ENCODE results near the gene RUFY1. TPM values are rescaled to one million over a fixed set of nuclear protein-coding genes. Genes with fewer than 3 reads are reported as not detected.
A peak's percentile ranks its signal among the peaks of the same experiment; 100 is the strongest.
"Not testable (repeated sequence)": the region's sequence is repeated elsewhere in the genome, so short reads cannot be mapped to it uniquely, and the experiment has no call there.

RUFY1 gene
- total and polyA plus RNA-seq, 10 of the 15 experiments (the other 5 are each of a cell fraction or from before 2014, with no cell fraction given), result 5.7 to 36.3 (median 24.5) TPM

- no peak for TF ChIP-seq REST (IDR thresholded peaks at IDR 0.05; ENCODE audit: low read depth, low read length)
- no peak for TF ChIP-seq HDGF (IDR thresholded peaks at IDR 0.05)
- TF ChIP-seq BHLHE40 (IDR thresholded peaks at IDR 0.05; ENCODE audit: borderline replicate concordance in 1 of 2, low read depth in 2 of 2, low read length in 1 of 2), result peak; percentile 30 to 81; a peak in 3 of 4 replicates
- peak; percentile 77 for TF ChIP-seq DPF2 (IDR thresholded peaks at IDR 0.05)
- TF ChIP-seq YBX1 (IDR thresholded peaks at IDR 0.05), result no peak
- TF ChIP-seq WRNIP1 (IDR thresholded peaks at IDR 0.05; ENCODE audit: borderline replicate concordance, low read depth, low read length), result no peak
- TF ChIP-seq NRF1 (conservative IDR thresholded peaks at IDR 0.05; ENCODE audit: low read depth, low read length), result no peak
- no peak for TF ChIP-seq ZNF384 (IDR thresholded peaks at IDR 0.05; ENCODE audit: borderline replicate concordance, low read depth, low read length)
Measured at GRCh38 chr5:179550511-179551342, at the start of gene RUFY1 (continued).

GRCh38 chr5:179501997-179502396, 48.4 kb upstream of the RUFY1 start:
- not testable (repeated sequence) for FAIRE-seq

GRCh38 chr5:179502420-179502819, 47.9 kb upstream of the RUFY1 start:
- in situ Hi-C loops (cut with MboI); BruUV-seq (replicated peaks); H3K4me3 ChIP-seq; H3K27ac ChIP-seq (ENCODE audit: control insufficient read depth, insufficient read depth); H3K4me2 ChIP-seq (ENCODE audit: control insufficient read depth, insufficient read depth); H3K4me1 ChIP-seq (ENCODE audit: control insufficient read depth, insufficient read depth, low read length); intact Hi-C loops (cut with micrococcal nuclease; ENCODE audit: unreplicated experiment); H3K9ac ChIP-seq (ENCODE audit: control insufficient read depth, insufficient read depth, low read length); H3K79me2 ChIP-seq (ENCODE audit: control insufficient read depth, insufficient read depth, low read length); ATAC-seq; H2AFZ ChIP-seq (ENCODE audit: control insufficient read depth, low read depth, low read length); DNase-seq (ENCODE audit: low read depth, low spot score); H3K9me3 ChIP-seq (replicated peaks; ENCODE audit: control insufficient read depth, insufficient read depth, low read length); H4K20me1 ChIP-seq (ENCODE audit: control insufficient read depth, insufficient read depth); RAD21 ChIA-PET (ENCODE audit: unreplicated experiment); CTCF ChIA-PET; SMC1A ChIA-PET (ENCODE audit: uncharacterized antibody, unreplicated experiment); POLR2A ChIA-PET; H3K27me3 ChIP-seq (replicated peaks in 1 of 2; ENCODE audit: control insufficient read depth in 2 of 2, insufficient read depth in 2 of 2, low read length in 1 of 2); H3K36me3 ChIP-seq (ENCODE audit: control insufficient read depth in 2 of 2, insufficient read depth in 2 of 2, low read length in 1 of 2): not testable (repeated sequence)
- FAIRE-seq, result peak; percentile 56
- 60% methylated on average over 7 of the region's 8 CpGs for WGBS (ENCODE audit: insufficient coverage, insufficient replicate concordance, low lambda C conversion rate, missing lambda C conversion rate)

More at GRCh38 chr5:179501997-179502396, 48.4 kb upstream of the RUFY1 start:
- no CpG with 5 or more reads among the region's 11 CpGs for WGBS (ENCODE audit: insufficient coverage, insufficient replicate concordance, low lambda C conversion rate, missing lambda C conversion rate)
- RAD21 ChIA-PET (ENCODE audit: unreplicated experiment); H3K4me3 ChIP-seq; H3K79me2 ChIP-seq (ENCODE audit: control insufficient read depth, insufficient read depth, low read length); in situ Hi-C loops (cut with MboI); ATAC-seq; H3K4me1 ChIP-seq (ENCODE audit: control insufficient read depth, insufficient read depth, low read length); H3K27ac ChIP-seq (ENCODE audit: control insufficient read depth, insufficient read depth); H4K20me1 ChIP-seq (ENCODE audit: control insufficient read depth, insufficient read depth); BruUV-seq (replicated peaks); H3K27me3 ChIP-seq (replicated peaks in 1 of 2; ENCODE audit: control insufficient read depth in 2 of 2, insufficient read depth in 2 of 2, low read length in 1 of 2); H3K9ac ChIP-seq (ENCODE audit: control insufficient read depth, insufficient read depth, low read length); H2AFZ ChIP-seq (ENCODE audit: control insufficient read depth, low read depth, low read length); POLR2A ChIA-PET; H3K36me3 ChIP-seq (ENCODE audit: control insufficient read depth in 2 of 2, insufficient read depth in 2 of 2, low read length in 1 of 2); H3K9me3 ChIP-seq (replicated peaks; ENCODE audit: control insufficient read depth, insufficient read depth, low read length); H3K4me2 ChIP-seq (ENCODE audit: control insufficient read depth, insufficient read depth); SMC1A ChIA-PET (ENCODE audit: uncharacterized antibody, unreplicated experiment); intact Hi-C loops (cut with micrococcal nuclease; ENCODE audit: unreplicated experiment); DNase-seq (ENCODE audit: low read depth, low spot score); CTCF ChIA-PET: not testable (repeated sequence)

Measured in GM12878 (cell line).